Upper lobe of right lung (tissue), 1 donor: ENCODE measurements around the gene RIMKLA. TPM values are rescaled to one million over a fixed set of nuclear protein-coding genes. Genes with fewer than 3 reads are reported as not detected.

Experiments
- ATAC-seq: fragments of 200-7000 bp; cut with Tn5 transposase; one replicate; pipeline ENCODE4 v1.9.1; 2020; ENCODE audit warnings: mild to moderate bottlenecking, moderate library complexity
- DNase-seq: peaks from one replicate; pipeline ENCODE4 v3.0.0-alpha.2; 2020
- H3K27ac ChIP-seq: fragments of 200-600 bp; one replicate; pipeline ENCODE4 v1.8.0; 2022
- H3K27me3 ChIP-seq: fragments of 200-600 bp; one replicate; pipeline ENCODE4 v1.8.0; 2022; ENCODE audit warnings: mild to moderate bottlenecking
- H3K36me3 ChIP-seq: fragments of 200-600 bp; one replicate; pipeline ENCODE4 v1.8.0; 2022
- H3K4me1 ChIP-seq: fragments of 200-600 bp; one replicate; pipeline ENCODE4 v1.8.0; 2022
- H3K4me3 ChIP-seq: fragments of 200-600 bp; one replicate; pipeline ENCODE4 v1.8.0; 2022; ENCODE audit warnings: mild to moderate bottlenecking
- H3K9me3 ChIP-seq: fragments of 200-600 bp; one replicate; pipeline ENCODE4 v1.8.0; 2022
- intact Hi-C: fragments of 100-400 bp; cut with DNase I; formaldehyde crosslinking; loops from one replicate; pipeline ENCODE4 v1.11.0; 2022
- total RNA-seq: library from RNA; stranded (reverse); fragmentation: NEBNext Ultra II Directional; extraction: Animal tissue kit (Norgen Biotek cat#: 25700); gene quantifications from one replicate; pipeline ENCODE4 v1.2.1, GENCODE V29; 2021
- TF ChIP-seq, protein P1 (sequence below): fragments of 200-600 bp; IDR thresholded peaks from one replicate; pipeline ENCODE4 v1.8.0; 2022; ENCODE audit warnings: antibody characterized with exemption
- donor health status: DM: no; HTN: yes; CAD: no; lungs with severe emphysema.

The RIMKLA gene
- total RNA-seq, 1 donor from 2014 or later: 10.4 TPM

DNA sequence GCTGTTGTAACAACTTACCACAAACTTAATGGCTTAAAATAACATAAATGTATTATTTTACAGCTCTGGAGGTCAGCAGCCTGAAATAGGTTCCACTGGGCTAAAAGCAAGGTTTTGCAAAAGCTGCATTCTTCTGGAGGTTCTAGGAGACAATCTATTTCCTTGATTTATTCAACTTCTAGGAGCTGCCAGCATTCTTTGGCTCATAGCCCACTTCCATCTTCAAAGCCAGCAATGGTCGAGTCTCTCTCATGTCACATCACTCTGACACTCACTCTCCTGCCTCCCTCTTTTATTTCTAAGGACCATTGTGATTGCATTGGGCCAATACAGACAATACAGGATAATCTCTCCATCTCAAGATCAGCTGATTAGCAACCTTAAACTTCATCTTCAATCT, 30.5 kb upstream of the RIMKLA start:
- no peak for DNase-seq
- TF ChIP-seq, protein P1, sequence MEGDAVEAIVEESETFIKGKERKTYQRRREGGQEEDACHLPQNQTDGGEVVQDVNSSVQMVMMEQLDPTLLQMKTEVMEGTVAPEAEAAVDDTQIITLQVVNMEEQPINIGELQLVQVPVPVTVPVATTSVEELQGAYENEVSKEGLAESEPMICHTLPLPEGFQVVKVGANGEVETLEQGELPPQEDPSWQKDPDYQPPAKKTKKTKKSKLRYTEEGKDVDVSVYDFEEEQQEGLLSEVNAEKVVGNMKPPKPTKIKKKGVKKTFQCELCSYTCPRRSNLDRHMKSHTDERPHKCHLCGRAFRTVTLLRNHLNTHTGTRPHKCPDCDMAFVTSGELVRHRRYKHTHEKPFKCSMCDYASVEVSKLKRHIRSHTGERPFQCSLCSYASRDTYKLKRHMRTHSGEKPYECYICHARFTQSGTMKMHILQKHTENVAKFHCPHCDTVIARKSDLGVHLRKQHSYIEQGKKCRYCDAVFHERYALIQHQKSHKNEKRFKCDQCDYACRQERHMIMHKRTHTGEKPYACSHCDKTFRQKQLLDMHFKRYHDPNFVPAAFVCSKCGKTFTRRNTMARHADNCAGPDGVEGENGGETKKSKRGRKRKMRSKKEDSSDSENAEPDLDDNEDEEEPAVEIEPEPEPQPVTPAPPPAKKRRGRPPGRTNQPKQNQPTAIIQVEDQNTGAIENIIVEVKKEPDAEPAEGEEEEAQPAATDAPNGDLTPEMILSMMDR: no peak
- H3K4me1 ChIP-seq: no peaks in the 10 kb centered on the region
- peaks cover 13% of the 10 kb centered on the region for H3K27me3 ChIP-seq
- H3K27ac ChIP-seq: no peak overlapping the region
- no peaks in the 10 kb centered on the region for H3K36me3 ChIP-seq
- H3K9me3 ChIP-seq: no peaks in the 10 kb centered on the region
- no peak overlapping the region for H3K4me3 ChIP-seq
- ATAC-seq: no peak
- intact Hi-C loops: no loop called here

DNA sequence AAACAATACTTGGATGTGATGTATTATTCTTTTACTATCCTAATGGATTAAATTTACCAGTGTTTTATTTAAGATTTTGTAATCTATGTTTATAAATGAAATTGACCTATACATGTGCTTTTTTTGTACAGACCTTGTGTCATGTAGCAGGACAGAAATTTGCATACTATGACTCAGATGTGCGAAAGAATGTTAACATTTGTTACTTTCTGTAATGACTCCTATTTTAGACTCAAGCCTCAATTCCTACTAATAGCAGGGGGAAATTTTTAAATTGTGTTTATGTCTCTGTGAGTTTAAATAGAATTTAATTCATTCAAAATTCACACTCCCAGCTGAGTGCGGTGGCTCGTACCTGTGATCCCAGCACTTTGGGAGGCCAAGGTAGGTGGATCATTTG, 21.8 kb upstream of the RIMKLA start:
- Histone ChIP-seq H3K27ac (no peak overlapping the region), H3K4me3 (no peak overlapping the region), H3K36me3 (no peaks in the 10 kb centered on the region), H3K9me3 (no peaks in the 10 kb centered on the region), H3K27me3 (no peaks in the 10 kb centered on the region), H3K4me1 (no peaks in the 10 kb centered on the region)
- ATAC-seq (no peak), DNase-seq (no peak)
- TF ChIP-seq, protein P1: no peak
- intact Hi-C loops: no loop called here

DNA sequence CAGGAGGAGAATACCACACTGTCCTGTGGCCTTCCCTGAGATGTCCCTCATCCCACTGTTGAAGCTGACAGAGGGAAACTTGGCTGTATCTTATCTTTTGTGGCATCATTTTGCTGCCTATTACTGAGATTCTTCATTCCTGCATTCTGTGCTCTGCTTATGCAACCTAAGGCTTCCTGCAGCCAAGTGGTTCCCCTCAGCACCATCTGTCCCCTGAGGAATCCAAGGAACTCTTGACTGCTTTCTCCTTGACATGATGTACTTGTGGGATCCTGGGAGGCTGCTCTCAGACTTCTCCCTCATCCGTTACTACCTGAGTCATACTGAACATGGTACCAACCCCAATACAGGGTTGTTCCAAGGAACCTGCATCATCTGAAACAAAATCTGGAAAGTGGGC, 21.1 kb upstream of the RIMKLA start:
- DNase-seq: no peak
- no peaks in the 10 kb centered on the region for H3K27me3 ChIP-seq
- TF ChIP-seq, protein P1: no peak

GRCh38 chr1:42364089-42364488, 16.5 kb upstream of the RIMKLA start:
- Histone ChIP-seq H3K4me3 (no peak overlapping the region), H3K4me1 (no peaks in the 10 kb centered on the region), H3K9me3 (no peaks in the 10 kb centered on the region), H3K27me3 (no peaks in the 10 kb centered on the region), H3K27ac (no peak overlapping the region), H3K36me3 (no peaks in the 10 kb centered on the region)
- intact Hi-C loops: no loop called here
- no peak for ATAC-seq
- DNase-seq: no peak
- TF ChIP-seq, protein P1: no peak

More for the DNA sequence above, 21.1 kb upstream of the RIMKLA start:
- no peak overlapping the region for H3K27ac ChIP-seq
- H3K9me3 ChIP-seq: no peaks in the 10 kb centered on the region
- intact Hi-C loops: no loop called here
- no peaks in the 10 kb centered on the region for H3K36me3 ChIP-seq
- H3K4me3 ChIP-seq: no peak overlapping the region
- ATAC-seq: no peak
- no peaks in the 10 kb centered on the region for H3K4me1 ChIP-seq

DNA sequence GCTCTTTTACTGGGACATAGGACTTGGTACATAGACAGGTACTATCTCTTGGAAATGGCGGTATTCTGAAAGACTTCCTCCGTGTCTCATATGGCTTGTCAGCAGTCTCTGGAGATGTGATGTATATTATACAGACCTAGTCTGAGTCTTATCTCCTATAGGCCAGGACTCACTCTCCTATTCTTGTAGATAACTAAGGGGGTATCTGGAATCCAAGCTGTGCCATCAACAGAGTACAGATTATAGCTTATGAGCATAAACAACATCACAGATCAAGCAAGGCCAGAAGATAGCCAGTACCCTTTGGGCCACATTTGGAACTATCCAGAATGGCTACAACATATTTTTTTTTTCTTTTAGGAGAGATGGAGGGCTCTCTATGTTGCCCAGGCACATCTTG, 16.1 kb upstream of the RIMKLA start:
- H3K9me3 ChIP-seq: no peaks in the 10 kb centered on the region
- no peak overlapping the region for H3K27ac ChIP-seq
- DNase-seq: no peak
- no peaks in the 10 kb centered on the region for H3K36me3 ChIP-seq
- ATAC-seq: no peak
- H3K27me3 ChIP-seq: no peaks in the 10 kb centered on the region
- TF ChIP-seq, protein P1: no peak
- no peaks in the 10 kb centered on the region for H3K4me1 ChIP-seq
- H3K4me3 ChIP-seq: no peak overlapping the region
- intact Hi-C loops: no loop called here

DNA sequence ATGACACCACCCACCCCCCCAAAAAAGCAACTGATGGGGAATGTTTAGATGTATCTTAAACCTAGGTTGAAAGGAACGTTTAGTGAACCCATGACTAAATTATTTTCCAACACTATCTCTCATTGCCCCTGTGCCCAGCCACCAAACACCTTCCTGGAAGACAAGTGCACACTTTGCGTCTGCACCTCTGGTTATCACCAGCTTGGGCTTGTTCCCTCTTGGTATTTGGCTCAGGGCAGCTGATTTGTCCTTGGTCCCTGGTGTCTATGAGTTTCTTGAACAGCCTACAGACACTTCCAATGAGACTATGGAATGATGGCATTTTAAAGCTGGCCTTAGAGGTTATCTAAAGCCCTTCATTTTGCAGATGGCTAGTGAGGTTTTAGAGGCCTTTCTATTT, 15.5 kb upstream of the RIMKLA start:
- no peaks in the 10 kb centered on the region for H3K4me1 ChIP-seq
- H3K27me3 ChIP-seq: no peaks in the 10 kb centered on the region
- H3K4me3 ChIP-seq: no peak overlapping the region
- intact Hi-C loops: no loop called here
- ATAC-seq (no peak), DNase-seq (no peak)
- H3K27ac ChIP-seq: no peak overlapping the region
- no peaks in the 10 kb centered on the region for H3K36me3 ChIP-seq
- no peaks in the 10 kb centered on the region for H3K9me3 ChIP-seq
- TF ChIP-seq, protein P1: no peak
